Coronary artery (tissue), 2 donors: ENCODE data around the gene RPS6KB1.
"Not testable (repeated sequence)": the region's sequence is repeated elsewhere in the genome, so short reads cannot be mapped to it uniquely, and the experiment has no call there.

Source experiments
- DNase-seq: peaks from one replicate; pipeline ENCODE4 v3.0.0-alpha.2; 2017; ENCODE audit warnings: low spot score
- H3K27ac ChIP-seq, 2 donors: fragments of 200-600 bp; sonication (generic); one replicate each; pipeline ENCODE4 v1.5.1; 2016 to 2019
- H3K4me3 ChIP-seq: fragments of 200-600 bp; sonication (generic); 2 replicates; pipeline ENCODE4 v1.5.1; 2016; ENCODE audit warnings: mild to moderate bottlenecking, moderate library complexity
- CTCF ChIP-seq: fragments of 200-600 bp; sonication (generic); IDR thresholded peaks from one replicate; pipeline ENCODE4 v1.5.1; 2019; ENCODE audit warnings: antibody characterized with exemption

Gene RPS6KB1

GRCh38 chr17:59859444-59860025 lies 33.4 kb upstream of the RPS6KB1 start:
- H3K27ac ChIP-seq = no peak overlapping the region
- DNase-seq = no peak
- no peak for TF ChIP-seq CTCF
- H3K4me3 ChIP-seq = no peak overlapping the region

GRCh38 chr17:59863616-59864015 lies 29.3 kb upstream of the RPS6KB1 start:
- TF ChIP-seq CTCF = no peak
- no peak for DNase-seq
- Histone ChIP-seq H3K27ac (no peak overlapping the region), H3K4me3 (no peak overlapping the region)

- no peak for TF ChIP-seq CTCF
- Histone ChIP-seq H3K27ac (no peak overlapping the region), H3K4me3 (no peak overlapping the region)
- DNase-seq = no peak
Observed at GRCh38 chr17:59869941-59870218, 23.0 kb upstream of the RPS6KB1 start.

GRCh38 chr17:59870482-59870881 lies 22.4 kb upstream of the RPS6KB1 start:
- Histone ChIP-seq H3K27ac (no peak overlapping the region), H3K4me3 (no peak overlapping the region)
- no peak for TF ChIP-seq CTCF
- DNase-seq = no peak

- Histone ChIP-seq H3K4me3 (no peak overlapping the region), H3K27ac (no peak overlapping the region)
- TF ChIP-seq CTCF = no peak
- no peak for DNase-seq
Observed at GRCh38 chr17:59872351-59872750, 20.6 kb upstream of the RPS6KB1 start.

- not testable (repeated sequence) for DNase-seq, H3K4me3 ChIP-seq, H3K27ac ChIP-seq
Observed at GRCh38 chr17:59873414-59873813, 19.5 kb upstream of the RPS6KB1 start.

- Histone ChIP-seq H3K27ac (no peak overlapping the region), H3K4me3 (no peak overlapping the region)
- TF ChIP-seq CTCF = no peak
- DNase-seq = no peak
Observed at GRCh38 chr17:59874376-59874775, 18.5 kb upstream of the RPS6KB1 start.

GRCh38 chr17:59876107-59876506 lies 16.8 kb upstream of the RPS6KB1 start:
- TF ChIP-seq CTCF = no peak
- Histone ChIP-seq H3K4me3 (no peak overlapping the region), H3K27ac (no peak overlapping the region)
- no peak for DNase-seq
